DND-41 (cell line): Measurements from ENCODE around the gene FXR2.
A peak's percentile ranks its signal among the peaks of the same experiment; 100 is the strongest.

Source experiments
- ATAC-seq: fragments of 200-7000 bp; cut with Tn5 transposase; 3 replicates; pipeline ENCODE4 v1.9.1; 2021; ENCODE audit warnings: low read depth; ENCODE audit not compliant: insufficient read depth
- DNase-seq: peaks from one replicate; pipeline ENCODE4 v3.0.0-alpha.2; 2020
- H2AFZ ChIP-seq: 2 replicates; pipeline ENCODE4 v1.6.0; 2012; ENCODE audit warnings: low read depth, low read length
- H3K27ac ChIP-seq: 2 replicates; pipeline ENCODE4 v1.5.1; 2012; ENCODE audit warnings: low read length, inconsistent platforms
- H3K27me3 ChIP-seq: fragments of 200-600 bp; sonication (generic); 2 replicates; pipeline ENCODE4 v1.6.0; 2012; ENCODE audit warnings: low read length, mild to moderate bottlenecking, inconsistent platforms; ENCODE audit not compliant: insufficient read depth, poor library complexity
- H3K36me3 ChIP-seq: 2 replicates; pipeline ENCODE4 v1.5.1; 2012; ENCODE audit warnings: low read length, inconsistent platforms; ENCODE audit not compliant: insufficient read depth
- H3K4me1 ChIP-seq: 2 replicates; pipeline ENCODE4 v1.5.1; 2012; ENCODE audit warnings: mild to moderate bottlenecking, low read length; ENCODE audit not compliant: insufficient read depth
- H3K4me2 ChIP-seq: 2 replicates; pipeline ENCODE4 v1.6.0; 2012; ENCODE audit warnings: mild to moderate bottlenecking, moderate library complexity, low read length, inconsistent platforms; ENCODE audit not compliant: insufficient read depth
- H3K4me3 ChIP-seq, 2 experiments: fragments of 200-600 bp in 1 of 2; shearing (Covaris generic) in 1 of 2; 2 replicates each; pipeline ENCODE4 v1.5.1; 2012 to 2016; ENCODE audit warnings: inconsistent platforms in 2 of 2, low read length in 2 of 2, mild to moderate bottlenecking in 2 of 2, low read depth in 1 of 2, moderate library complexity in 1 of 2
- H3K79me2 ChIP-seq: 2 replicates; pipeline ENCODE4 v1.6.0; 2012; ENCODE audit warnings: low read length, inconsistent platforms; ENCODE audit not compliant: insufficient read depth
- H3K9ac ChIP-seq: 2 replicates; pipeline ENCODE4 v1.6.0; 2012; ENCODE audit warnings: low read depth, mild to moderate bottlenecking, inconsistent platforms, low read length, moderate library complexity
- H3K9me3 ChIP-seq: 2 replicates; pipeline ENCODE4 v1.5.1; 2012; ENCODE audit warnings: low read length, moderate library complexity, mild to moderate bottlenecking, inconsistent platforms; ENCODE audit not compliant: insufficient read depth, severe bottlenecking
- H4K20me1 ChIP-seq: 2 replicates; pipeline ENCODE4 v1.6.0; 2012; ENCODE audit warnings: low read length; ENCODE audit not compliant: insufficient read depth
- CTCF ChIP-seq: IDR thresholded peaks from 2 replicates; pipeline ENCODE4 v1.5.1; 2012; ENCODE audit warnings: borderline replicate concordance, low read length, moderate library complexity, mild to moderate bottlenecking; ENCODE audit not compliant: poor library complexity, severe bottlenecking; ENCODE audit errors: extremely low read depth
- EZH2 ChIP-seq: IDR thresholded peaks from 3 replicates; pipeline ENCODE4 v1.6.1; 2012; ENCODE audit warnings: borderline replicate concordance, low read depth, mild to moderate bottlenecking, moderate library complexity, low read length, inconsistent platforms; ENCODE audit not compliant: severe bottlenecking

The FXR2 gene

DNA sequence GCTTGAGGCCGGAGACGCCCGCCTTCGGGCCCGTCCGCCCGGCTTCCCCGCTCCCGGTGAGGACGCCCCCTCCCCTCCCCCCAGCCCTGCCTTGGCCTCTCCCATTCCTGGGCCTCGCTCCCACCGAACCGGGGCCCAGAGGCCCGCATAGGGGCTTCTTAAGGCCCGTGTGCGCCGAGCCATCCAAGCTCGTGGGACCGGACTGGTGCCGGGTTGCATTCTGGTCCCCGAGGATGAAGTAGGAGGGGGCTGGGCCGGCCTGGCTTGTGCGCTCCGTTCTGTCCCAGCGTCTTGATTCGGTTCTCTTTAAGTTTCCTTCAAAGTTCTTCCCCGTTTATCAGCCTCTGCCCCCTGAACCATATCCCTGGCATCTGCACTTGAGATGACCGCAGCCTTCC lies 52.5 kb downstream of the FXR2 start:
- DNase-seq (no peak), ATAC-seq (peak; percentile 11)
- Histone ChIP-seq H3K4me2 (peak overlapping the region; percentile 84), H3K27ac (peak overlapping the region; percentile 43), H3K9me3 (no peaks in the 10 kb centered on the region), H3K36me3 (peaks cover 43% of the 10 kb centered on the region), H3K27me3 (no peaks in the 10 kb centered on the region), H3K4me3 (peak overlapping the region; percentile 44 to 79; a peak in 3 of 4 replicates), H2AFZ (peak overlapping the region; percentile 88), H3K4me1 (peaks cover 52% of the 10 kb centered on the region), H3K9ac (peak overlapping the region; percentile 91), H4K20me1 (peaks cover 16% of the 10 kb centered on the region; the same call in 1 of the 2 replicates), H3K79me2 (peaks cover 62% of the 10 kb centered on the region)
- TF ChIP-seq EZH2 (no peak), CTCF (no peak)

DNA sequence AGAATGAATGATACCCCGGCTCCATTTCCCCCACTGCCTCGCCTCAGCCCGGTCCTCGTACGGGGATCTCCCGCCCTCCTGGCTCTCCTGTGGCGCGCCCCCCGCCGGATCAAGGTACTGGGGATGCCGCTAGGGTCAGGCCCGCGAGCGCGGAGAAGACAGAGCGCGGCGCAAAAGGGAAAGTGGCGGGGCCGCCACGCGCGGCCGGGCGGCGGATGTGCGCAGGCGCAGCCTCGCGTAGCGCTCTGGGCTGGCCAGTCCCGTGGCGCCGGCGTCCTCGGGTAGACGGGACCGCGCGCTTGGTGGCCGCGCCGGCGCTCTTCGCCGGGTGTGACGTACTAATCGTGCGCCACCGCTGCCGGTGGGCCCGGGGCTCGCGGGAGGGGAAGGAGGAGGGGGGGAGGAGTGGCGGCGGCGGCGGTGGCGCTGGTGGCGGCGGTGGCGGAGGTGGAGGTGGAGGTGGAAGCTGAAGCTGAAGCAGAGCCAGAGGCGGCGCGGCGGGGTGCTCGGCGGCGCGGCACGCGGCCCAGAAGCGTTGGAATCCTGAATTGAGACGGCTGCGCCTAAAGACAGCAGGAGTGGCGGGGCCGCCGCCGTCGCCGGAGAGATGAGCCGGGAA lies 53.0 kb downstream of the FXR2 start, which contains the start of gene SENP3:
SENP3 (plus strand) TSS at position 331 of the 619 bp plus-strand sequence. CDS start 1,158 bp downstream, outside the sequence.
- peak; percentile 88 for ATAC-seq
- Histone ChIP-seq H3K4me2 (peak within 1 kb of the TSS; percentile 90), H3K4me3 (peak within 1 kb of the TSS; percentile 44 to 79), H2AFZ (peak within 1 kb of the TSS; percentile 88), H4K20me1 (peaks cover 16% of the 10 kb centered on the region; the same call in 1 of the 2 replicates), H3K4me1 (peaks cover 52% of the 10 kb centered on the region), H3K27me3 (no peaks in the 10 kb centered on the region), H3K36me3 (peaks cover 38% of the 10 kb centered on the region), H3K9ac (peak within 1 kb of the TSS; percentile 91), H3K9me3 (no peaks in the 10 kb centered on the region), H3K79me2 (peaks cover 57% of the 10 kb centered on the region), H3K27ac (peak within 1 kb of the TSS; percentile 86)
- peak; percentile 89 for DNase-seq
- TF ChIP-seq EZH2 (no peak), CTCF (no peak)

GRCh38 chr17:7561028-7561575 lies 53.6 kb downstream of the FXR2 start:
- TF ChIP-seq CTCF (peak; percentile 91), EZH2 (no peak)
- peak; percentile 83 for DNase-seq
- H3K36me3 ChIP-seq: peaks cover 35% of the 10 kb centered on the region
- H3K79me2 ChIP-seq: peaks cover 54% of the 10 kb centered on the region
- H3K4me1 ChIP-seq: peaks cover 52% of the 10 kb centered on the region
- H4K20me1 ChIP-seq: peaks cover 16% of the 10 kb centered on the region; the same call in 1 of the 2 replicates
- no peaks in the 10 kb centered on the region for H3K27me3 ChIP-seq
- H3K27ac ChIP-seq: peak overlapping the region; percentile 86
- H3K4me2 ChIP-seq: peak overlapping the region; percentile 90
- ATAC-seq: peak; percentile 70
- peak overlapping the region; percentile 88 for H2AFZ ChIP-seq
- H3K9ac ChIP-seq: peak overlapping the region; percentile 91
- H3K4me3 ChIP-seq: peak overlapping the region; percentile 44 to 79
- no peaks in the 10 kb centered on the region for H3K9me3 ChIP-seq
